ENCODE data around the gene SRPX2. TPM values are rescaled to one million over a fixed set of nuclear protein-coding genes. Genes with fewer than 3 reads are reported as not detected.
A peak's percentile ranks its signal among the peaks of the same experiment; 100 is the strongest.

Gene SRPX2
- total and polyA plus RNA-seq, 2 of the 13 experiments (the other 11 are each of a cell fraction or from before 2014, with no cell fraction given), result 1.5 to 6.7 TPM

DNA sequence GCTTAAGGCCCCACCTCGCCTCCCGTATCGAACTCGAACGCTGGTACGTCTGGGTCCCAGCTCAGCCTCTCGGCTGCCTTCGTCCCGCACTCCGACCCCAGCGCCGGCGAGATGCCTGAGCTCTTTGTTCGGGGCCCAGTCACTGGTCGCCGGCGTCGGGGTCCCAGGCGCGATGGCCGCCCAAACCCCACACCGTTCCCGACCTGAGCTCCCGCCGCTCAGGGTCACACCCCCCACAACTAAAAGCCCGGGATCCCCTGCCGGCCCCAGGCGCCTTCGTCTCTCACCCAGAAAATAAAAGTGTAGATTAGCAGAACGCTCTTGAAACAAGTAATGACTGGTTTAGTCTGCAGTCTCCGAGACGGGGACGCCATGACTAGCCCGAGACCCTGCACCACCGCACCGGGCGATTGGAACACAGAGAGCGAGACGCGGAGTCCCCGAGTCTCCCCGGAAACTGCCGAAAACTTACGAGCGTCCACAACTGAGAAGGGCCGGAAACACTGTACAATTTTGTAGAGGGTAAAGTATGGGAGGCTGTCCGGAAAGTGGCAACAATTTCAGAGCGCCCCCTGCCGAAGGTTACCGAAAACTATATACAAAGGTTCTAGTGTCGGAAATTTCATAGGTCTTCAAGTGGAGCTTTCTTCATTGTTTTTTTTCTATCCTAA lies 7.5 kb upstream of the SRPX2 start, which contains the start of gene TSPAN6 (continued):
- TF ChIP-seq, protein P1, sequence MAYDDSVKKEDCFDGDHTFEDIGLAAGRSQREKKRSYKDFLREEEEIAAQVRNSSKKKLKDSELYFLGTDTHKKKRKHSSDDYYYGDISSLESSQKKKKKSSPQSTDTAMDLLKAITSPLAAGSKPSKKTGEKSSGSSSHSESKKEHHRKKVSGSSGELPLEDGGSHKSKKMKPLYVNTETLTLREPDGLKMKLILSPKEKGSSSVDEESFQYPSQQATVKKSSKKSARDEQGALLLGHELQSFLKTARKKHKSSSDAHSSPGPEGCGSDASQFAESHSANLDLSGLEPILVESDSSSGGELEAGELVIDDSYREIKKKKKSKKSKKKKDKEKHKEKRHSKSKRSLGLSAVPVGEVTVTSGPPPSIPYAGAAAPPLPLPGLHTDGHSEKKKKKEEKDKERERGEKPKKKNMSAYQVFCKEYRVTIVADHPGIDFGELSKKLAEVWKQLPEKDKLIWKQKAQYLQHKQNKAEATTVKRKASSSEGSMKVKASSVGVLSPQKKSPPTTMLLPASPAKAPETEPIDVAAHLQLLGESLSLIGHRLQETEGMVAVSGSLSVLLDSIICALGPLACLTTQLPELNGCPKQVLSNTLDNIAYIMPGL (CRISPR knock-in tag; IDR thresholded peaks at IDR 0.05; ENCODE audit: borderline replicate concordance in 1 of 2, low read depth in 1 of 2), result peak; percentile 37 to 47; a peak in 2 of 4 replicates
- no peak for TF ChIP-seq ZNF672 (CRISPR knock-in tag; IDR thresholded peaks at IDR 0.05)
- no peak for TF ChIP-seq ZKSCAN8 (CRISPR knock-in tag; IDR thresholded peaks at IDR 0.05; ENCODE audit: borderline replicate concordance)
- TF ChIP-seq RARA (CRISPR knock-in tag; IDR thresholded peaks at IDR 0.05), result no peak
- TF ChIP-seq ZNF274 (CRISPR knock-in tag; IDR thresholded peaks at IDR 0.05), result no peak
- no peak for TF ChIP-seq ATF7 (IDR thresholded peaks at IDR 0.05)
- TF ChIP-seq ATF7 (CRISPR knock-in tag; IDR thresholded peaks at IDR 0.05), result no peak
- no peak for TF ChIP-seq ELF4 (CRISPR knock-in tag; IDR thresholded peaks at IDR 0.05; ENCODE audit: borderline replicate concordance)
- TF ChIP-seq, protein P2, sequence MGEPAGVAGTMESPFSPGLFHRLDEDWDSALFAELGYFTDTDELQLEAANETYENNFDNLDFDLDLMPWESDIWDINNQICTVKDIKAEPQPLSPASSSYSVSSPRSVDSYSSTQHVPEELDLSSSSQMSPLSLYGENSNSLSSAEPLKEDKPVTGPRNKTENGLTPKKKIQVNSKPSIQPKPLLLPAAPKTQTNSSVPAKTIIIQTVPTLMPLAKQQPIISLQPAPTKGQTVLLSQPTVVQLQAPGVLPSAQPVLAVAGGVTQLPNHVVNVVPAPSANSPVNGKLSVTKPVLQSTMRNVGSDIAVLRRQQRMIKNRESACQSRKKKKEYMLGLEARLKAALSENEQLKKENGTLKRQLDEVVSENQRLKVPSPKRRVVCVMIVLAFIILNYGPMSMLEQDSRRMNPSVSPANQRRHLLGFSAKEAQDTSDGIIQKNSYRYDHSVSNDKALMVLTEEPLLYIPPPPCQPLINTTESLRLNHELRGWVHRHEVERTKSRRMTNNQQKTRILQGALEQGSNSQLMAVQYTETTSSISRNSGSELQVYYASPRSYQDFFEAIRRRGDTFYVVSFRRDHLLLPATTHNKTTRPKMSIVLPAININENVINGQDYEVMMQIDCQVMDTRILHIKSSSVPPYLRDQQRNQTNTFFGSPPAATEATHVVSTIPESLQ (CRISPR knock-in tag; conservative IDR thresholded peaks at IDR 0.05), result no peak
- TF ChIP-seq, protein P3, sequence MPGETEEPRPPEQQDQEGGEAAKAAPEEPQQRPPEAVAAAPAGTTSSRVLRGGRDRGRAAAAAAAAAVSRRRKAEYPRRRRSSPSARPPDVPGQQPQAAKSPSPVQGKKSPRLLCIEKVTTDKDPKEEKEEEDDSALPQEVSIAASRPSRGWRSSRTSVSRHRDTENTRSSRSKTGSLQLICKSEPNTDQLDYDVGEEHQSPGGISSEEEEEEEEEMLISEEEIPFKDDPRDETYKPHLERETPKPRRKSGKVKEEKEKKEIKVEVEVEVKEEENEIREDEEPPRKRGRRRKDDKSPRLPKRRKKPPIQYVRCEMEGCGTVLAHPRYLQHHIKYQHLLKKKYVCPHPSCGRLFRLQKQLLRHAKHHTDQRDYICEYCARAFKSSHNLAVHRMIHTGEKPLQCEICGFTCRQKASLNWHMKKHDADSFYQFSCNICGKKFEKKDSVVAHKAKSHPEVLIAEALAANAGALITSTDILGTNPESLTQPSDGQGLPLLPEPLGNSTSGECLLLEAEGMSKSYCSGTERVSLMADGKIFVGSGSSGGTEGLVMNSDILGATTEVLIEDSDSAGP (CRISPR knock-in tag; IDR thresholded peaks at IDR 0.05; ENCODE audit: borderline replicate concordance), result peak; percentile 31; the same call in 1 of the 2 replicates
- no peak for TF ChIP-seq BRCA1 (CRISPR knock-in tag; IDR thresholded peaks at IDR 0.05)
- TF ChIP-seq, protein P4, sequence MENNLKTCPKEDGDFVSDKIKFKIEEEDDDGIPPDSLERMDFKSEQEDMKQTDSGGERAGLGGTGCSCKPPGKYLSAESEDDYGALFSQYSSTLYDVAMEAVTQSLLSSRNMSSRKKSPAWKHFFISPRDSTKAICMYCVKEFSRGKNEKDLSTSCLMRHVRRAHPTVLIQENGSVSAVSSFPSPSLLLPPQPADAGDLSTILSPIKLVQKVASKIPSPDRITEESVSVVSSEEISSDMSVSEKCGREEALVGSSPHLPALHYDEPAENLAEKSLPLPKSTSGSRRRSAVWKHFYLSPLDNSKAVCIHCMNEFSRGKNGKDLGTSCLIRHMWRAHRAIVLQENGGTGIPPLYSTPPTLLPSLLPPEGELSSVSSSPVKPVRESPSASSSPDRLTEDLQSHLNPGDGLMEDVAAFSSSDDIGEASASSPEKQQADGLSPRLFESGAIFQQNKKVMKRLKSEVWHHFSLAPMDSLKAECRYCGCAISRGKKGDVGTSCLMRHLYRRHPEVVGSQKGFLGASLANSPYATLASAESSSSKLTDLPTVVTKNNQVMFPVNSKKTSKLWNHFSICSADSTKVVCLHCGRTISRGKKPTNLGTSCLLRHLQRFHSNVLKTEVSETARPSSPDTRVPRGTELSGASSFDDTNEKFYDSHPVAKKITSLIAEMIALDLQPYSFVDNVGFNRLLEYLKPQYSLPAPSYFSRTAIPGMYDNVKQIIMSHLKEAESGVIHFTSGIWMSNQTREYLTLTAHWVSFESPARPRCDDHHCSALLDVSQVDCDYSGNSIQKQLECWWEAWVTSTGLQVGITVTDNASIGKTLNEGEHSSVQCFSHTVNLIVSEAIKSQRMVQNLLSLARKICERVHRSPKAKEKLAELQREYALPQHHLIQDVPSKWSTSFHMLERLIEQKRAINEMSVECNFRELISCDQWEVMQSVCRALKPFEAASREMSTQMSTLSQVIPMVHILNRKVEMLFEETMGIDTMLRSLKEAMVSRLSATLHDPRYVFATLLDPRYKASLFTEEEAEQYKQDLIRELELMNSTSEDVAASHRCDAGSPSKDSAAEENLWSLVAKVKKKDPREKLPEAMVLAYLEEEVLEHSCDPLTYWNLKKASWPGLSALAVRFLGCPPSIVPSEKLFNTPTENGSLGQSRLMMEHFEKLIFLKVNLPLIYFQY (CRISPR knock-in tag; IDR thresholded peaks at IDR 0.05; ENCODE audit: borderline replicate concordance), result no peak
- TF ChIP-seq, protein P5, sequence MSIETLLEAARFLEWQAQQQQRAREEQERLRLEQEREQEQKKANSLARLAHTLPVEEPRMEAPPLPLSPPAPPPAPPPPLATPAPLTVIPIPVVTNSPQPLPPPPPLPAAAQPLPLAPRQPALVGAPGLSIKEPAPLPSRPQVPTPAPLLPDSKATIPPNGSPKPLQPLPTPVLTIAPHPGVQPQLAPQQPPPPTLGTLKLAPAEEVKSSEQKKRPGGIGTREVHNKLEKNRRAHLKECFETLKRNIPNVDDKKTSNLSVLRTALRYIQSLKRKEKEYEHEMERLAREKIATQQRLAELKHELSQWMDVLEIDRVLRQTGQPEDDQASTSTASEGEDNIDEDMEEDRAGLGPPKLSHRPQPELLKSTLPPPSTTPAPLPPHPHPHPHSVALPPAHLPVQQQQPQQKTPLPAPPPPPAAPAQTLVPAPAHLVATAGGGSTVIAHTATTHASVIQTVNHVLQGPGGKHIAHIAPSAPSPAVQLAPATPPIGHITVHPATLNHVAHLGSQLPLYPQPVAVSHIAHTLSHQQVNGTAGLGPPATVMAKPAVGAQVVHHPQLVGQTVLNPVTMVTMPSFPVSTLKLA (IDR thresholded peaks at IDR 0.05), result no peak
- TF ChIP-seq ZNF569 (CRISPR knock-in tag; IDR thresholded peaks at IDR 0.05; ENCODE audit: borderline replicate concordance), result no peak
- peak; percentile 64 for TF ChIP-seq HNRNPK (IDR thresholded peaks at IDR 0.05; ENCODE audit: low read depth, low read length, poor library complexity, severe bottlenecking)
- TF ChIP-seq PLRG1 (conservative IDR thresholded peaks at IDR 0.05), result no peak
